Panc1 (cell line): ENCODE data around the gene RBBP7.

Experiments
- CTCF ChIP-seq: fragments of 450-650 bp; IDR thresholded peaks from 2 replicates; pipeline ENCODE4 v1.5.1; 2017; ENCODE audit warnings: mild to moderate bottlenecking
- POLR2AphosphoS5 ChIP-seq: IDR thresholded peaks from 2 replicates; pipeline ENCODE4 v1.6.1; 2012; ENCODE audit warnings: mild to moderate bottlenecking, low read depth, low read length, moderate library complexity
- REST ChIP-seq, 2 experiments: IDR thresholded peaks; 2 replicates each; pipeline ENCODE4 v1.6.1; 2011 to 2012; ENCODE audit warnings: low read depth in 2 of 2, control low read depth in 1 of 2, low read length in 1 of 2, mild to moderate bottlenecking in 1 of 2, moderate library complexity in 1 of 2; ENCODE audit not compliant: insufficient read depth in 1 of 2

- TF ChIP-seq POLR2AphosphoS5 = no peak
- no peak for TF ChIP-seq CTCF
- no peak for TF ChIP-seq REST (IDR thresholded peaks at IDR 0.05; ENCODE audit: insufficient read depth in 1 of 2, low read depth in 2 of 2, low read length in 1 of 2)
Observed at GRCh38 chrX:16832301-16832700, 37.9 kb downstream of the RBBP7 start.
